ENCODE measurements around the gene ARHGAP15.

- TF ChIP-seq EZH2phosphoT487 (IDR thresholded peaks at IDR 0.05; ENCODE audit: borderline replicate concordance, low read length) (no peak), CTCF (IDR thresholded peaks at IDR 0.05; ENCODE audit: low read depth, low read length, poor library complexity, severe bottlenecking) (no peak)
Measured at GRCh38 chr2:143123911-143124310, 5.3 kb upstream of the ARHGAP15 start.
